ENCODE results near the gene ITPK1.

DNA sequence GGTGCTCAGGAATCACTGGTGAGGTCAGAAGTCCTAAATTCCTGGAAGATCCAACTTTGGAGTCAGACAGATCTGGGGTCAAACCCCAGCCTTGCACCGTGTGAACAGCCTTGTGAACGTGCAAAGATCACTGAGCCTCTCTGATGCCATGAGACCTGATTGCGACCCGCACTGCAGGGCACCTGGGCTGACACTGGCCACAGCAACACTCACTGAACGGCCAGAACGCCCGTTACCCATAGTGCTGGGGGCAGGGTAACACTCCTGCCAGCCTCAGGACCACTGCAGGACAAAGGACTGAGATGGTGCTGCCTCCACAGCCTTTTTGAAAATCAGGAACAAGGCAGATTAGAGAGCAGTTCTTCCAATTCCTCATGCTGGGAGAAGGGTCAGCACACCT is 164.5 kb downstream of the ITPK1 start:
- TF ChIP-seq EZH2phosphoT487 (IDR thresholded peaks at IDR 0.05; ENCODE audit: insufficient read depth, low read depth) (no peak), EZH2 (IDR thresholded peaks at IDR 0.05; ENCODE audit: insufficient read depth, poor library complexity, severe bottlenecking) (no peak)

Measured in GM23248 (cell line).